ENCODE measurements around the gene RNF213.

RNF213 gene

DNA sequence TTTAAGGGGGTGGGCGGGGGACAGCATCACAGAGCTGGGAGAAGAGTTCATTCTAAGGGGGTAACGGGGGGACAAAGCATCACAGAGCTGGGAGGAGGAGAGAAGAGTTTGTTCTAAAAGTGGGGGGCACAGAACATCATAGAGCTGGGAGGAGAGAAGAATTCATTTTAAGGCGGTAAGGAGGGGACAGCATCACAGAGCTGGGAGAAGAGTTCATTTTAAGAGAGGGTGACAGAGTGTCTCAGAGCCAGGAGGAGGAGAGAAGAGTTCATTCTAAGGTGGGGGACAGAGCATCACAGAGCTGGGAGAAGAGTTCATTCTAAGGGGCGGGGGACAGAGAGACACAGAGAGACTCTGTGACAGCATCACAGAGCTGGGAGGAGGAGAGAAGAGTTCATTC, 182.1 kb downstream of the RNF213 start:
- H3K4me3 ChIP-seq (ENCODE audit: low read length), result no peak overlapping the region
- TF ChIP-seq, protein P1, sequence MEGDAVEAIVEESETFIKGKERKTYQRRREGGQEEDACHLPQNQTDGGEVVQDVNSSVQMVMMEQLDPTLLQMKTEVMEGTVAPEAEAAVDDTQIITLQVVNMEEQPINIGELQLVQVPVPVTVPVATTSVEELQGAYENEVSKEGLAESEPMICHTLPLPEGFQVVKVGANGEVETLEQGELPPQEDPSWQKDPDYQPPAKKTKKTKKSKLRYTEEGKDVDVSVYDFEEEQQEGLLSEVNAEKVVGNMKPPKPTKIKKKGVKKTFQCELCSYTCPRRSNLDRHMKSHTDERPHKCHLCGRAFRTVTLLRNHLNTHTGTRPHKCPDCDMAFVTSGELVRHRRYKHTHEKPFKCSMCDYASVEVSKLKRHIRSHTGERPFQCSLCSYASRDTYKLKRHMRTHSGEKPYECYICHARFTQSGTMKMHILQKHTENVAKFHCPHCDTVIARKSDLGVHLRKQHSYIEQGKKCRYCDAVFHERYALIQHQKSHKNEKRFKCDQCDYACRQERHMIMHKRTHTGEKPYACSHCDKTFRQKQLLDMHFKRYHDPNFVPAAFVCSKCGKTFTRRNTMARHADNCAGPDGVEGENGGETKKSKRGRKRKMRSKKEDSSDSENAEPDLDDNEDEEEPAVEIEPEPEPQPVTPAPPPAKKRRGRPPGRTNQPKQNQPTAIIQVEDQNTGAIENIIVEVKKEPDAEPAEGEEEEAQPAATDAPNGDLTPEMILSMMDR (conservative IDR thresholded peaks at IDR 0.05; ENCODE audit: low read depth, low read length), result no peak
- no peak for DNase-seq (ENCODE audit: low read depth)

DNA sequence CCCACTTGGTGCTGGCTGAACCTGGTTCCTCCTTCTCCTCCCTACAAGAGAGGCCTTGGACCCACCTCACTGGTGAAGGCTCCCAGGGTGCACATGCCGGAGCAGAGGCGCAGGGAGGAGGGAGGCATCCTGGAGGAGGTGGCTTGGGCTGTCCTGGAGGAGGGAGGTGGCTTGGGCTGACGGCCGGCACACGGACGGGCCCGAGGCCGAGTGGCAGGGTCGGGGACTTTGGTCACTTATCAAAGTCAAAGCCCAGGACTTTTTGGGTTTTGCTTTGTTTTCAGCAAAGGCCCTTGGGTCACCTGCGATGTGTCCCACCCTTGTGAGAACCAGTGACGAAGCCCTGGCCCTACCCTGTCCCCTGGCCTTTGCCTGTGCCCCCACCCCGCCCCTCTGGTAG, 182.8 kb downstream of the RNF213 start:
- TF ChIP-seq, protein P1 (conservative IDR thresholded peaks at IDR 0.05; ENCODE audit: low read depth, low read length), result no peak
- DNase-seq (ENCODE audit: low read depth), result no peak
- no peak overlapping the region for H3K4me3 ChIP-seq (ENCODE audit: low read length)

DNA sequence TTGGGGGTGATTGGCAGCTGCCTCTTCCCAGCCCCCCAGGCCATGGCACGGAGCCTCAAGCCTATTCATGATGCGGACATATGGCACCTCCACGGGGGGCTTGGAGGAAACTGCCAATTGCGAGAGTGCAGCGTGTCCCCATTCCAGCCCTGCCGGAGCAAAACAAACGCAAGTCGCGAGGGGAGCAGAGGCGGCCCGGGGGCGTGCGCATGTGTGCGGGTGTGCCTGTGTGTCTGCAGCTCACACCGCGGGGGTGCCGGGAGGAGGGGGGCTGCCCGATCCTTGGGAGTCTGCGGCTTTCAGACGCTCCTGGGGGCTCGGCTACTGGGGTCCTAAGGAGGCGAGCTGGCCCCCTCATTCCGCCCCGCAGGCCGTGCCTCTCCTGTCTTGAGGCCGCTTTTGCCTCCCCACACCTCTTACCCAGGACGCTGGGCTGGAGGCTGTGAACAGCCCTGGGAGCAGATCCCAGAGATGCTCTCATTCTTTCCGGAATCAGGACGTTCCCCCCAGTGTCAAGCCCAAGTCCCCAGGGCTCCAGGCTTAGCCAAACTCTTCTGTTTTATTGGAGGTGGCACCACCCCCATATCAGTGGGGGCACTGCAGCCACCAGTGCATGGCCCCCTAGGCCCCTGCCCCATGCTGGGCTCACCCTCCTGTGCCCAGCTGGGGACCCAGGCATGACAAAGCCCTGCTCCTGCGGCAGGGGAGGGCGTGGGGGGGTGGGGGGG, 183.4 kb downstream of the RNF213 start:
- TF ChIP-seq, protein P1 (conservative IDR thresholded peaks at IDR 0.05; ENCODE audit: low read depth, low read length), result no peak
- no peak overlapping the region for H3K4me3 ChIP-seq (ENCODE audit: low read length)
- DNase-seq (ENCODE audit: low read depth), result no peak

DNA sequence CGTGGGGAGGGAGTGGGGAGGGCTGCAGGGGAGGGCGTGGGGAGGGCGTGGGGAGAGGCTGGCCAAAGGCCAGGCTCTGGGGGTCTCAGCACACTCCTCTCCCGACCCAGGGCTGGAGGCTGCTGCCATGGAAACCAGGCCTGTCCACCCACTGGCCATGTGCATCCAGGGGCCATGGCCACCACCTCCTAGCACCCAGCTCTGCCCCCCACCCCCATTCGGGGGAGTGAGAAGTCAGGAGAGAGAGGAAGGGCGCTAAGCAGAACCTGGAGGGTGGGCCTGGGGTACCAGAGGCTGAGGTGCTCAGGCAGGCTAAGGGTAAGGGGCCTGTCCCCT, 184.0 kb downstream of the RNF213 start:
- no peak overlapping the region for H3K4me3 ChIP-seq (ENCODE audit: low read length)
- TF ChIP-seq, protein P1 (conservative IDR thresholded peaks at IDR 0.05; ENCODE audit: low read depth, low read length), result no peak

DNA sequence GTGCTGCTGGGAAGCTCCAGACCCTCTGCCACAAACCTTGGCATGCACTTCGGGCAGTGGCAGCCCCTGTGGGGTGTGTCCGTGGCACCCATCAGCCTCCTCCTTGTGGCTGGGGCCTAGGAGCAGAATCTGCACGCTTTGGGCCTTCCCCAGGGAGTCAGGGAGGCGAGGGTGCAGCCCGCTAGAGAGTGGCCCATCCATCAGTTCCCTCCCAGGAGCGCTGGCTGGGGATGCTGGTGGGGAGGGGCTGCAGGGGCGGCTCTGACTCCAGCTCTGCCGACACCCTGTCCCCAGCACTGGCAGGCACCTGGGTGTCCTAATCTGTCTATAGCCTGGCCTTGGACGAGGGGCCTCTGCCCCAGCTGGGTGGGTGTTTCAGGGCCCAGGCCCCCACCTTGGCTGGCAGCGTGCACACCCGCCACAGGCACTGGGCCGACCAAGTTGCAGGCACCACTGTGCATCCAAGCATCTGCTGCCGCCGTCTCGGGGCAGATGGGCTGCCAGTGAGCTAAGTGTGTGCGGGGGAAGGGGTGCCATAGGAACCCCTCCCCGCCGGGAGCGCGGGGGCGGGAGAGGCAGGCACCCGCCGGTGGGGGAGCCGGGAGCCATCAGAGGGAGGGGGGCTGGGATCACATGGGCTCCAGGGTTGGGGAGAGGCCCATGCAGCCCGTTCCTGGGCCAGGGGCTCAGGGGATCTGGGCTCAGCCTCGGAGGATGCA, 184.5 kb downstream of the RNF213 start:
- no peak for DNase-seq (ENCODE audit: low read depth)
- TF ChIP-seq, protein P1 (conservative IDR thresholded peaks at IDR 0.05; ENCODE audit: low read depth, low read length), result no peak
- no peak overlapping the region for H3K4me3 ChIP-seq (ENCODE audit: low read length)

More for the DNA sequence above, 184.0 kb downstream of the RNF213 start:
- no peak for DNase-seq (ENCODE audit: low read depth)

DNA sequence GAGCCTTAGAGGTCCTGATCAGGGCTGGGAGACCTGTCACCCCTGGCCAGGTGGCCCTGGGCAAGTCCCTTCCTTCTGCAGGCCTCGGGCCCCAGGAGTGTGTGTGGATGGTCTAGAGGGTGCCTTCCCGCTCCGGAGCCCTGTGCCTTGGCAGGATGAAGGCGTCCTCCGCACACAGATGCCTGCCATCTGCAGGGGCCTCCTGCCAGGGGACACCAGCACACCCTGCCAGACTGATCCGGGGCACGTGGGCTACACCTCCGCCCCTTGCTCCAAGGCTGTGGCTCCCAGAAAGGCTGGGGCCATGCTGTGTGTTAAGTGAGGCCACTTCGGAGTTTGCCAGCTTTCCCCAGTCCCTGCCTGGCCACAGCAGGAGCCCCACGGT, 185.1 kb downstream of the RNF213 start:
- no peak for DNase-seq (ENCODE audit: low read depth)
- no peak overlapping the region for H3K4me3 ChIP-seq (ENCODE audit: low read length)
- TF ChIP-seq, protein P1 (conservative IDR thresholded peaks at IDR 0.05; ENCODE audit: low read depth, low read length), result no peak
